HFF-Myc (cell line): ENCODE measurements around the gene PSMC3IP.

Source experiments
- DNase-seq: peaks from one replicate; pipeline ENCODE4 v3.0.0-alpha.2; 2011; ENCODE audit warnings: low read depth; ENCODE audit errors: extremely low read depth
- H3K4me3 ChIP-seq: replicated peaks from 2 replicates; pipeline ENCODE4 v1.5.1; 2011; ENCODE audit warnings: low read depth, mild to moderate bottlenecking, control low read depth, low read length
- TF ChIP-seq, protein P1 (sequence below): IDR thresholded peaks from 2 replicates; pipeline ENCODE4 v1.5.1; 2012; ENCODE audit warnings: mild to moderate bottlenecking, low read depth, low read length, control low read depth; ENCODE audit errors: missing control alignments

The PSMC3IP gene

GRCh38 chr17:42536372-42537155 lies 41.0 kb downstream of the PSMC3IP start:
- peak; percentile 38 for DNase-seq
- H3K4me3 ChIP-seq, result peak overlapping the region; percentile 69
- TF ChIP-seq, protein P1, sequence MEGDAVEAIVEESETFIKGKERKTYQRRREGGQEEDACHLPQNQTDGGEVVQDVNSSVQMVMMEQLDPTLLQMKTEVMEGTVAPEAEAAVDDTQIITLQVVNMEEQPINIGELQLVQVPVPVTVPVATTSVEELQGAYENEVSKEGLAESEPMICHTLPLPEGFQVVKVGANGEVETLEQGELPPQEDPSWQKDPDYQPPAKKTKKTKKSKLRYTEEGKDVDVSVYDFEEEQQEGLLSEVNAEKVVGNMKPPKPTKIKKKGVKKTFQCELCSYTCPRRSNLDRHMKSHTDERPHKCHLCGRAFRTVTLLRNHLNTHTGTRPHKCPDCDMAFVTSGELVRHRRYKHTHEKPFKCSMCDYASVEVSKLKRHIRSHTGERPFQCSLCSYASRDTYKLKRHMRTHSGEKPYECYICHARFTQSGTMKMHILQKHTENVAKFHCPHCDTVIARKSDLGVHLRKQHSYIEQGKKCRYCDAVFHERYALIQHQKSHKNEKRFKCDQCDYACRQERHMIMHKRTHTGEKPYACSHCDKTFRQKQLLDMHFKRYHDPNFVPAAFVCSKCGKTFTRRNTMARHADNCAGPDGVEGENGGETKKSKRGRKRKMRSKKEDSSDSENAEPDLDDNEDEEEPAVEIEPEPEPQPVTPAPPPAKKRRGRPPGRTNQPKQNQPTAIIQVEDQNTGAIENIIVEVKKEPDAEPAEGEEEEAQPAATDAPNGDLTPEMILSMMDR, result no peak

GRCh38 chr17:42536048-42536371 lies 41.5 kb downstream of the PSMC3IP start, which contains the start of gene NAGLU:
Gene NAGLU (plus strand): TSS chr17:42536241. CDS start chr17:42536273, 32 bp downstream.
- TF ChIP-seq, protein P1, result no peak
- H3K4me3 ChIP-seq, result peak within 1 kb of the TSS; percentile 69
- peak; percentile 62 for DNase-seq

- H3K4me3 ChIP-seq, result peak overlapping the region; percentile 69
- TF ChIP-seq, protein P1, result no peak
- DNase-seq, result no peak
Observed at GRCh38 chr17:42535155-42536047, 42.1 kb downstream of the PSMC3IP start.

- TF ChIP-seq, protein P1, result no peak
- DNase-seq, result no peak
- H3K4me3 ChIP-seq, result peak overlapping the region; percentile 31
Observed at GRCh38 chr17:42531455-42532354, 45.8 kb downstream of the PSMC3IP start.

DNA sequence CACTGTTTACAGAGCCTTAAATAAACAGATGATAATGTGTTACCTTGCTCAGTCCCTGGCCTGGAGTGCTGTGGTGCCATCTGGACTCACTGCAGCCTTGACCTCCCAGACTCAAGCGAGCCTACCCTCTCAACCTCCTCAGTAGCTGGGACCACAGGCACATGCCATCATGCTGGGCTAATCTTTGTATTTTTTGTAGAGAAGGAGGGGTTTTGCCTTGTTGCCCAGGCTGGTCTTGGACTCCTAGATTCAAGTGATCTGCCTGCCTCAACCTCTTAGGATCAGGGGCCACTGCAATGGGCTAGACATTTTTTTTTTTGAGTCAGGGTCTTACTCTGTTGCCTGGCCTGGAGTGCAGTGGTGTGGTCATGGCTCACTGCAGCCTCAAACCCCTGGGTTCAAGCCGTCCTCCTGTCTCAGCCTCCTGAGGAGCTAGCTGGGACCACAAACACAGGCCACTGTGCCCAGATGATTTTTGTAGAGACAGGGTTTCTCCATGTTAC lies 46.5 kb downstream of the PSMC3IP start:
- DNase-seq, result no peak
- H3K4me3 ChIP-seq, result no peak overlapping the region
- TF ChIP-seq, protein P1, result no peak

GRCh38 chr17:42529061-42529460 lies 48.5 kb downstream of the PSMC3IP start:
- TF ChIP-seq, protein P1, result no peak
- DNase-seq, result no peak
- no peak overlapping the region for H3K4me3 ChIP-seq
